Smooth muscle cell (in vitro differentiated cells): Measurements from ENCODE around the gene CCDC141. TPM values are rescaled to one million over a fixed set of nuclear protein-coding genes. Genes with fewer than 3 reads are reported as not detected.

ENCODE experiments used
- DNase-seq: peaks from one replicate; lab custom pipeline; 2025; ENCODE audit not compliant: unreplicated experiment; lab: John Stamatoyannopoulos, UW
- H2AFZ ChIP-seq: fragments of 200-600 bp; sonication (generic); 2 replicates; pipeline ENCODE4 v1.6.0; 2016; ENCODE audit warnings: antibody characterized with exemption, low read depth, mild to moderate bottlenecking
- H3F3A ChIP-seq: fragments of 200-600 bp; sonication (generic); 2 replicates; pipeline ENCODE4 v1.6.0; 2017; ENCODE audit warnings: antibody characterized with exemption, low read depth
- H3K27ac ChIP-seq: fragments of 200-600 bp; sonication (generic); 2 replicates; pipeline ENCODE4 v1.5.1; 2016; ENCODE audit warnings: low read depth, mild to moderate bottlenecking
- H3K27me3 ChIP-seq: fragments of 200-600 bp; sonication (generic); 2 replicates; pipeline ENCODE4 v1.6.1; 2016; ENCODE audit warnings: low read depth, mild to moderate bottlenecking
- H3K36me3 ChIP-seq: fragments of 200-600 bp; sonication (generic); 2 replicates; pipeline ENCODE4 v1.5.1; 2016; ENCODE audit warnings: low read depth
- H3K4me1 ChIP-seq: fragments of 200-600 bp; sonication (generic); 2 replicates; pipeline ENCODE4 v1.5.1; 2016; ENCODE audit warnings: low read depth
- H3K4me2 ChIP-seq: fragments of 200-600 bp; sonication (generic); 2 replicates; pipeline ENCODE4 v1.6.0; 2016; ENCODE audit warnings: mild to moderate bottlenecking
- H3K4me3 ChIP-seq: fragments of 200-600 bp; sonication (generic); 2 replicates; pipeline ENCODE4 v1.5.1; 2016; ENCODE audit warnings: mild to moderate bottlenecking
- H3K79me2 ChIP-seq: fragments of 200-600 bp; sonication (generic); 2 replicates; pipeline ENCODE4 v1.6.0; 2016; ENCODE audit warnings: low read depth, mild to moderate bottlenecking
- H3K9ac ChIP-seq: fragments of 200-600 bp; sonication (generic); 2 replicates; pipeline ENCODE4 v1.6.0; 2016; ENCODE audit warnings: low read depth
- H3K9me3 ChIP-seq: fragments of 200-600 bp; sonication (generic); replicated peaks from 2 replicates; pipeline ENCODE4 v1.5.1; 2016; ENCODE audit warnings: low read depth
- H4K20me1 ChIP-seq: fragments of 200-600 bp; sonication (generic); 2 replicates; pipeline ENCODE4 v1.6.0; 2016; ENCODE audit warnings: low read depth
- WGBS: methylation state at CpG from one replicate; pipeline ENCODE4 v1.1.7; 2016; ENCODE audit warnings: low lambda C conversion rate; 5-methylcytosine and 5-hydroxymethylcytosine counted together
- polyA plus RNA-seq: library from polyadenylated mRNA; unstranded; fragments of >200 nt; fragmentation: Nextera tagmentation; extraction: Ambion mirVana; gene quantifications from 2 replicates; pipeline ENCODE4 v1.2.1, GENCODE V29; 2016
- total RNA-seq: library from RNA; depleted of rRNA; stranded (reverse); fragments of >200 nt; gene quantifications from 2 replicates; pipeline ENCODE4 v1.2.3, GENCODE V29; 2014
- TF ChIP-seq, protein P1 (sequence below): fragments of 200-600 bp; sonication (generic); IDR thresholded peaks from 2 replicates; pipeline ENCODE4 v1.5.1; 2017; ENCODE audit warnings: borderline replicate concordance, mild to moderate bottlenecking, antibody characterized with exemption; ENCODE audit not compliant: insufficient read depth, poor library complexity, severe bottlenecking

The CCDC141 gene
- total and polyA plus RNA-seq, 2 experiments from 2014 or later, result 0.03 to 0.76 TPM

DNA sequence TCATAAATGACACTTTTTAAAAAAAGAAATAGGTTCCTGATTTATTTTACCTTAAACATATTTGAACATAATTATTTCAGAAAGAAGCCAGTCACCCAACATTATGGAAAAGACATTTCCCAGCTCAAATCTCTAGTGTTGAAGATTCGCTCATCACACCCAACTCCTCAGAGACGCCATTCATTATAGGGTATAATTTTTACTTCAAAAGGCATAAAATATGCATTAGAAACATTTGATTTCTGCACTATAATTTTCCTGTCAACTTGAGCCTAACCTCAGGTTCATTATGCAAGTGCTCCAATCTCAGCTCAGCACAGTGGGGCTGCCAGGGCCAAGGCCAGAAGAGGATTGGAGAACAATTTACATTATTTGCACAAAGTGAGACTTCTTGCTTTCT, 183.9 kb downstream of the CCDC141 start:
- H3K9ac ChIP-seq, result no peak overlapping the region
- no peak overlapping the region for H3K27ac ChIP-seq
- no peaks in the 10 kb centered on the region for H4K20me1 ChIP-seq
- H2AFZ ChIP-seq, result no peak overlapping the region
- WGBS, result 90% methylated on average over 2 of the region's 2 CpGs
- no peaks in the 10 kb centered on the region for H3K9me3 ChIP-seq
- no peaks in the 10 kb centered on the region for H3F3A ChIP-seq
- H3K4me1 ChIP-seq, result no peaks in the 10 kb centered on the region
- H3K4me3 ChIP-seq, result no peak overlapping the region
- no peak overlapping the region for H3K4me2 ChIP-seq
- H3K27me3 ChIP-seq, result no peaks in the 10 kb centered on the region
- DNase-seq, result no peak
- H3K36me3 ChIP-seq, result no peaks in the 10 kb centered on the region
- H3K79me2 ChIP-seq, result no peaks in the 10 kb centered on the region
- TF ChIP-seq, protein P1, sequence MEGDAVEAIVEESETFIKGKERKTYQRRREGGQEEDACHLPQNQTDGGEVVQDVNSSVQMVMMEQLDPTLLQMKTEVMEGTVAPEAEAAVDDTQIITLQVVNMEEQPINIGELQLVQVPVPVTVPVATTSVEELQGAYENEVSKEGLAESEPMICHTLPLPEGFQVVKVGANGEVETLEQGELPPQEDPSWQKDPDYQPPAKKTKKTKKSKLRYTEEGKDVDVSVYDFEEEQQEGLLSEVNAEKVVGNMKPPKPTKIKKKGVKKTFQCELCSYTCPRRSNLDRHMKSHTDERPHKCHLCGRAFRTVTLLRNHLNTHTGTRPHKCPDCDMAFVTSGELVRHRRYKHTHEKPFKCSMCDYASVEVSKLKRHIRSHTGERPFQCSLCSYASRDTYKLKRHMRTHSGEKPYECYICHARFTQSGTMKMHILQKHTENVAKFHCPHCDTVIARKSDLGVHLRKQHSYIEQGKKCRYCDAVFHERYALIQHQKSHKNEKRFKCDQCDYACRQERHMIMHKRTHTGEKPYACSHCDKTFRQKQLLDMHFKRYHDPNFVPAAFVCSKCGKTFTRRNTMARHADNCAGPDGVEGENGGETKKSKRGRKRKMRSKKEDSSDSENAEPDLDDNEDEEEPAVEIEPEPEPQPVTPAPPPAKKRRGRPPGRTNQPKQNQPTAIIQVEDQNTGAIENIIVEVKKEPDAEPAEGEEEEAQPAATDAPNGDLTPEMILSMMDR, result no peak

DNA sequence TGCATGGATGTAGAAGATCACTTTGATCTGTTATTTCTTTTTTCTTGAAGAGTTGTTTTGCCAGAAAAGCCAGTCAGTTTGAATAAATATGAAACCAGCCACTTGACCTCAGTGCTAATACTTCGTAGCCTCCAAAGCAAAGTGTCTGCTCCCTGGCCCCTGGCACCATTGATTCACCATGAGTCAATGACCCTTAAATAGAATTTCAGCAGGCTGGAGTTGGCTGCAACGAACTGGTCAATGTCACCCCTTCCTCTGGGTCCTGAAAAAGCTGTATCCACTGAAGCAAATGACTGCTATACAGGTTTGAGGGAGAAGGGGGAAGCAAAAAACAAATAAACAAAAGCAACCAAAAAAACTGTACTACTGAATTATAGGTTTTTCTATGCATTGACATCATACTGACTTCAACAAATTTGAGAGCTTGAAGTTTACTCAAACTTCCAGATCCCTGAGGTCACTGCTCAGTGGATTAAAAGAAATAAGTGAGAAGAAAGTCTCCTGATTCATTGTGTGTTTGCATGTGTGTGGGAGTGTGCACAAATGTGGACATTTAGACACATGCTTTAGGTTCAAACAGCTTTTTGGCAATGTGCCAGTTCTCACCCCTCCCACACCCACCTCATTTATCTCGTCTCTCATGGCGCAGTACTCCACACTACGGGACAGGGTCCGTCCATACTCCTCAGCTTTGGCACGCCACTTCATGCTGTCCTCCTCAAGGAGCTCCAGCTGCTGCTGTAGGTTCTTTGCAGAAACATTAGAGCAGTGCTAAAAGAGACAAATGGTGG, 184.6 kb downstream of the CCDC141 start:
- no peak overlapping the region for H3K4me3 ChIP-seq
- no peak overlapping the region for H3K9ac ChIP-seq
- no peaks in the 10 kb centered on the region for H3K79me2 ChIP-seq
- H2AFZ ChIP-seq, result no peak overlapping the region
- no peaks in the 10 kb centered on the region for H3F3A ChIP-seq
- H3K36me3 ChIP-seq, result no peaks in the 10 kb centered on the region
- TF ChIP-seq, protein P1, result no peak
- H3K9me3 ChIP-seq, result no peaks in the 10 kb centered on the region
- no peaks in the 10 kb centered on the region for H3K4me1 ChIP-seq
- H4K20me1 ChIP-seq, result no peaks in the 10 kb centered on the region
- peak overlapping the region; percentile 12 for H3K4me2 ChIP-seq
- WGBS, result 66% methylated on average over 7 of the region's 7 CpGs
- no peak for DNase-seq
- no peaks in the 10 kb centered on the region for H3K27me3 ChIP-seq
- no peak overlapping the region for H3K27ac ChIP-seq

DNA sequence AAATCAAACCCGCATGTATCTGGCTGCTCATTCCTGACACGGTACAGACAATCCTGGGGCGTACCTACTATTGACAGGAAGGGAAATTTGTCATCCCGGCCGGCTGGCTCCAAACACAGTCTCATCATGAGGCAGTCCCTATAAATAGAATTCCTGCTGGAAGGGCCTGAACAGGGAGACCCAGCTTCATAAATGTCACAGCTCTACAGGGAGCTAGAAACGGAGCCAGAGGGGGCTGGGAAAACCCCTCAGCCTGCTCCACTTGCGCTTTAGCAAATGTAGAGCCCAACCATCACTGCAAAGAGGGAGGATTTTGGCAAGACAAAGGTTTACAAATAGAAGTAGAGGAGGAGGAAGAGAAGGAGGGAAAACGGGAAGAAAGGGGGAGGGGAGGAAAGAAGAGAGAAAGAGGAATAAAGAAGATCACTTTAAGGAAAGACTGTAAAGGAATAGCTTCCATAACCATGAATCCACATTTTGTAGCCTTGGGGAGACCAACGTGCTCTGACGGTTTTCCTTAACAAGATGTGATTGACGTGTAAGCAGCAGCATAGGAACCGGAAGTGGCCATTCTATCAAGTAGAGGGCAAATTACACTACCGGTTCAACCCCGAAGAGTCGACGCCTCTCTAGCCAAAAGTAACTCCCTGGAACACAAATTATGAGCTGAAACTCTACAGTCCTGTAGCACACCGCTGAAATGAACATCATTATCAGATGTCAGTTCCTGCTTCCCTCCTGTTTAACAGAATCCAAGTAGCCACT, 185.9 kb downstream of the CCDC141 start:
- H3K36me3 ChIP-seq, result no peaks in the 10 kb centered on the region
- peak overlapping the region; percentile 75 for H2AFZ ChIP-seq
- no peaks in the 10 kb centered on the region for H3F3A ChIP-seq
- H3K79me2 ChIP-seq, result no peaks in the 10 kb centered on the region
- TF ChIP-seq, protein P1, result no peak
- H4K20me1 ChIP-seq, result no peaks in the 10 kb centered on the region
- H3K4me1 ChIP-seq, result peaks cover 4% of the 10 kb centered on the region
- H3K27me3 ChIP-seq, result no peaks in the 10 kb centered on the region
- no peak overlapping the region for H3K9ac ChIP-seq
- no peak overlapping the region for H3K27ac ChIP-seq
- 54% methylated on average over 17 of the region's 17 CpGs for WGBS
- DNase-seq, result no peak
- H3K4me3 ChIP-seq, result no peak overlapping the region
- H3K9me3 ChIP-seq, result no peaks in the 10 kb centered on the region
- H3K4me2 ChIP-seq, result peak overlapping the region; percentile 62
